Liver (tissue), 3 donors: Measurements from ENCODE around the gene CILP.

Source experiments
- FOXA1 ChIP-seq: IDR thresholded peaks from 2 replicates; pipeline ENCODE4 v1.6.1; 2016; ENCODE audit warnings: antibody characterized with exemption
- GABPA ChIP-seq, 2 donors: IDR thresholded peaks in 1 of 2; conservative IDR thresholded peaks in 1 of 2; 2 replicates each; pipeline ENCODE4 v1.6.1; 2016; ENCODE audit warnings: antibody characterized with exemption in 2 of 2, mild to moderate bottlenecking in 1 of 2, moderate library complexity in 1 of 2
- RAD21 ChIP-seq, 2 donors: IDR thresholded peaks; 2 replicates each; pipeline ENCODE4 v1.6.1; 2016; ENCODE audit warnings: antibody characterized with exemption in 2 of 2, mild to moderate bottlenecking in 2 of 2
- REST ChIP-seq: IDR thresholded peaks from 2 replicates; pipeline ENCODE4 v1.6.1; 2016; ENCODE audit warnings: antibody characterized with exemption, mild to moderate bottlenecking
- TAF1 ChIP-seq: conservative IDR thresholded peaks from 2 replicates; pipeline ENCODE4 v1.6.1; 2016; ENCODE audit warnings: antibody characterized with exemption, mild to moderate bottlenecking
- YY1 ChIP-seq: IDR thresholded peaks from 2 replicates; pipeline ENCODE4 v1.6.1; 2016; ENCODE audit warnings: antibody characterized with exemption, mild to moderate bottlenecking
- TF ChIP-seq, protein P1 (sequence below): fragments of 150-350 bp; IDR thresholded peaks from 2 replicates; pipeline ENCODE4 v1.5.1; 2017; ENCODE audit warnings: improper control_type of control experiment, low read depth, low read length; ENCODE audit not compliant: missing input control
- donor health status: healthy.
- donor health status: healthy.

- TF ChIP-seq TAF1 = no peak
- TF ChIP-seq, protein P1, sequence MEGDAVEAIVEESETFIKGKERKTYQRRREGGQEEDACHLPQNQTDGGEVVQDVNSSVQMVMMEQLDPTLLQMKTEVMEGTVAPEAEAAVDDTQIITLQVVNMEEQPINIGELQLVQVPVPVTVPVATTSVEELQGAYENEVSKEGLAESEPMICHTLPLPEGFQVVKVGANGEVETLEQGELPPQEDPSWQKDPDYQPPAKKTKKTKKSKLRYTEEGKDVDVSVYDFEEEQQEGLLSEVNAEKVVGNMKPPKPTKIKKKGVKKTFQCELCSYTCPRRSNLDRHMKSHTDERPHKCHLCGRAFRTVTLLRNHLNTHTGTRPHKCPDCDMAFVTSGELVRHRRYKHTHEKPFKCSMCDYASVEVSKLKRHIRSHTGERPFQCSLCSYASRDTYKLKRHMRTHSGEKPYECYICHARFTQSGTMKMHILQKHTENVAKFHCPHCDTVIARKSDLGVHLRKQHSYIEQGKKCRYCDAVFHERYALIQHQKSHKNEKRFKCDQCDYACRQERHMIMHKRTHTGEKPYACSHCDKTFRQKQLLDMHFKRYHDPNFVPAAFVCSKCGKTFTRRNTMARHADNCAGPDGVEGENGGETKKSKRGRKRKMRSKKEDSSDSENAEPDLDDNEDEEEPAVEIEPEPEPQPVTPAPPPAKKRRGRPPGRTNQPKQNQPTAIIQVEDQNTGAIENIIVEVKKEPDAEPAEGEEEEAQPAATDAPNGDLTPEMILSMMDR = no peak
- TF ChIP-seq YY1 = no peak
- no peak for TF ChIP-seq RAD21 (IDR thresholded peaks at IDR 0.05)
- TF ChIP-seq GABPA (IDR thresholded peaks at IDR 0.05 in 1 of 2, conservative IDR thresholded peaks at IDR 0.05 in 1 of 2) = no peak
- no peak for TF ChIP-seq REST
- TF ChIP-seq FOXA1 = no peak
These were observed 259 bp upstream of the CILP start for GRCh38 chr15:65211482-65211982.
